HG02642 (cell line): ENCODE results near the gene CARD16.

ENCODE experiments used
- ATAC-seq: cut with Tn5 transposase; IDR thresholded peaks from one replicate; pipeline ENCODE4 v1.9.1; 2021; ENCODE audit warnings: mild to moderate bottlenecking; ENCODE audit not compliant: unreplicated experiment, poor library complexity

Gene CARD16

DNA sequence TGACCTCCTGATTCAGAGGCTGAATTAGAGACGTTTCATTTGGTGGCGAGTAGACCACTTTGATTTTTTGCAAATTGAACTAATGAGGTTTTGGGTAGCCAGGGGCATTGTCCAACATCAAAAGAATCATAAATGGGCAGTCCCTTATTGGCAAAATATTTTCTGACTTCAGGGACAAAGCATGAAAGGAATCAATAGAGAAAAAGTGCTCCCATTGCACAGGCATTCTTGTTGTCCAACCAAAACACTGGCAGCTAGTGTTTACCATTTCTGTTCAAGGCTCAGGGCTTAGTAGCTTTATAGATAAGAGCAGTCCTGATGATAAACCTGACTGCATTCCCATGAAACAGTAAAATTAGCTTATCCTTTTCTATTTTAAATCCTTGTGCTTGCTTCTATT, 6.4 kb upstream of the CARD16 start:
- ATAC-seq, result no peak

DNA sequence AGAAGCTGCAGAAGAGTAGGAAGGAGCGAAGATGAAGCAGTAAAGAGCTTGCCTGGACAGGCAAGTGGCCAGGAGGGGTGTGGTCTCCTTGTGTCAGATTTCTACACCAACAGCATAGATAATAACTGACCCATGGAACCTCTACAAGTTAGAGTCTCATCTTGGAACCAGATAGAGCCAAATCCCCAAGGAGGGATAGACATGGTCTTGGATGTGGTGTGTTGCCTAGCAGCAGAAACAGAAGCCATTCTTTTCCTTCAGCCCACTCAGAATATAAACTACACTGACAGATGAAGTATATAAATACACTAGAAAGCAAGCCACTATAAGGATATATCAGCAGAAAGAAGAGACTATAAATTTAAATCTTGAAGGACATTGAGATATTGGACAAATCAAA, 4.3 kb upstream of the CARD16 start:
- ATAC-seq, result no peak

DNA sequence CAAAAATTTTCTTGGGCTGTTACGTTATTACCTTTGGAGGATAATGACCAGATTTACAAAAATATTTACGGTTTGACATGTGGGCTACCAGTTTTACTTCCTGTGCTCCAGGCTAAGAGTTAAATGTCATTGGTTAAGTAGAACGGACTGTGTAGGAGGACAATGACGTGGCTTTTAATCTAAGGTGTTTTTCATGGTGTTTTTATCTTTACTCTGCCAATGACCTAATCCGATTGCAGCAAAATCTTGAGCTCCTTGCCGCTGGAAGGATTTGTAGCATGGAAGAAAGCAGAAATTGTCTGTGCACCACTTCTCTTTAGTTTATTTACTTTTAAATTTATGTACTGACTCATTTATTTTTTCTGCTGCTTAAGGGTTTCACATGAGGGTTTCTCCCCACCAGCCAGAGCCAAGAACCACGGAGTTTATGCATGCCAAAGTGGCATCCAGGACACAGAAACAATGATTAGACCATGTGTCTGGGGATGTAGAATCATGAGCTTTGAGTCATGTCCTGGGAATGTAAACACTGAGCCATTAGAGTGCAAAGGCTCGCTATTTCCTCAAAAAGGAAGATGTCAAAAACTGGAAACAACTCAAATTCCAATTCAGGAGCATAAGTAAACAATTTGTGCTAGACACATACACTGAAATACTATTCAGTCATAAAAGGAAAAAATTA, 1.9 kb upstream of the CARD16 start:
- ATAC-seq, result no peak

DNA sequence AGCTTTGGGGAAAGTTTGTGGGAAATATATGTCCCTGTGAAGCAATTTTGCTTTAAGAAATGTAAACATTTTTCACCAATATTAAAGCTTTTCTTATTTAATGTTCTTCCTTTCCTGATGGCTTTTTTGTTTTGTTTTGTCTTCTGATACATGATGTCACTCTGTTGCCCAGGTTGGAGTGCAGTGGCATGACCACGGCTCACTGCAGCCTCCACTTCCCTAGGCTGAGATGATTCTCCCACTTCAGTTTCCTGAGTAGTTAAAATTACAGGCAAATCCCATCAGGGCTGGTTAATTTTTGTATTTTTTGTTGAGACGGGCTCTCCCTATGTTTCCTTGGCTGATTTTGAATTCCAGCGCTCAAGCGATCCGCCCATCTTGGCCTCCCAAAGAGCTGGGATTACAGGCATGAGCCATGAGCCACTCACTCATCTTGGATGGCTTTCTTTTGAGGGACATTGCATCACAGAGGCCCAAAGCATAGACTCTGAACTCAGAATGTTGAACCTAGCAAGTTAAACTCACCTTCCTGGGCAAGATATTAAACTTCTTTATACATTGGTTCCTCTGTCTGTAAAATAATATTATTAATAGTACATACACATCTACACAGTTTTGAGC, 651 bp upstream of the CARD16 start:
- ATAC-seq, result no peak

DNA sequence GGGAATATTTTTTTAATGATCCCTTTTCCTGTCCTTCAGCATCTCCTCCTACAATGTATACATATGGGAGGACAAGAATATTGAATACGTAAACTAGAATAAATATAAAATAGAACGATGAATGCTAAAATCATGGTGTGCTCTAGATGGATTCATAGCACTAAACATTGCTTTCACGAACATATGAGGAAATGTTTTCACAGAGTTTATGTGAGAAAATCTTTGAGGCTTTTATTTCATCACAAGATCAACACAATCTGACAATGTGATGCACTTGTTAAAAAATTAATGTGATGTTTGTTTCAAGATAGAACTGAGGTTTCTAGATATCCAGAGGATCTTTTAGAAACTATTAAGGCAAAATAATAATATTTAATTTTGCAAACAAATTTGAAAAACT, 3.0 kb downstream of the CARD16 start:
- ATAC-seq, result no peak

DNA sequence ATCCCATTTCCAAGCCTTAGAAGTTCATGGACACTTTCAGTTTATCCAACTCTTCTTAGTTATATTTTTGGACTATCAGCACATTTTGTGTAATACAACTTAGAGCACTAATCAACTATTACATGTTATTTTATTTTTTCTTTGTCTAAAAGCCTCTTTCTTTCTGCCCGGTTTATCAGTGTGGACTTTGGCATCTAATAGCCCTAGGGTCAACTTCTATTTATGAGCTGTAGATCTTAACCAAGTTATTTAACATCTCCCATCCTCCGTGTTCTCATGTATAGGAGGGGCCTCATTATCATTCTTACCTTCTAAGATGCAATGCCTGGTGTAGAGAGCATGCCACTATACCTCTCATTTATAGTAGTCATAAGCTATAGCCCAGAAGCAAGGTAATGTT, 4.4 kb downstream of the CARD16 start:
- ATAC-seq, result no peak

DNA sequence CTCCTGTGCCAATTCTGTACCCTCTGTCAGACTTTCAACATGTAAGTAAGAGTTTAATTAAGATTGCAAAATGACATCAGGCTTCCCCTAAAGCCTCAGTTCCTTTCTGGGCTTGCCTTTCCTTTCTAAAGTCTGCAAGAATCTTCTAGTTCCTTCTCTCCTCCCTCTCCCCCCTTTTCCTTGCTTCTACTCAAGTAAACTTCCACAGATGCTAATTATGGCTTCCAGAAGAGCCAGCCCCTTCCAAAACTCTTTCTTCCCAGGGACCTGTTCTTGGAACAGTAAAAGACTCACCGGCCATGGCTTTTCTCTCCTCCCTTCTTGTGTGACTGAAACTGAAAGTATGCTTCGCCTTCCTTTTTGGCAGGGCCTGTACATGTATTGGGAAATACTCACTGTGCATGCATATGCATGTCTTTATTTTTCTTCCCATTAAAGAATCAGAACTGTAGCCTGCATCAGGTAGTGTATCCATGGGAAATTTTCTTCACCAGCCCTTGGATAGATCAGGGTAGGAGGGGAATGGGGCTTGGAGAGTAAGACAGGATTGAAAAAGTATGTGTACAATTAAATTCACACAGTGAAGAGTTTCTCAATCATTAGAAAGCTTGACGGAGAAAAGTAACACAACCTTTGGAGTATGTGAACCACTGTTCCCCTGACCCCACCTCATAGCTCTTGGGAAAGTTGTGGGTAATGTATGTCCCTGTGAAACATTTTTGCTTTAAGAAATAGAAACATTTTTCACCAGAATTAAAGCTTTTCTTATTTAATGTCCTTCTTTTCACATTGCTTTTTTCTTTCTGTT, 10.1 kb downstream of the CARD16 start, which contains the start of gene CASP1:
Gene CASP1 (minus strand): TSS at position 332 of the 808 bp plus-strand sequence. CDS start 31 bp downstream, at position 301.
- peak; percentile 95 for ATAC-seq

DNA sequence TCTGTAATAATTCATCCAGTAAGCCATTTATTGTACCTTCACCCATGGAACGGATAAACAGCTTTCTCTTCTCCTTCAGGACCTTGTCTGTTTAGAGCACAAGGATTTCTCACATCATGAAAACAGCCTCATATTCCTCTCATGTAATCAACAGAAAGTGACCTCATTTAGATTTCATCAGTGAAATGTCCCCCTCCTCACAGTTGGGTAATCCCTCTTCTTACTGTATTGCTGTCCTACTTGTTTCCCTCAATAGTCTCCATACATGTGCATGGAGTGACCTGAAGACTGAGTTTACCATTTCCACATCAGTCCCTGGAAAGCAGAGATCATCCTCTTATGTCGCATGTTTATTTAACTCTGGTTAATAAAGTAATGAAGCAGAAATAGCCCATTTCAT, 10.7 kb downstream of the CARD16 start:
- peak; percentile 6 for ATAC-seq

DNA sequence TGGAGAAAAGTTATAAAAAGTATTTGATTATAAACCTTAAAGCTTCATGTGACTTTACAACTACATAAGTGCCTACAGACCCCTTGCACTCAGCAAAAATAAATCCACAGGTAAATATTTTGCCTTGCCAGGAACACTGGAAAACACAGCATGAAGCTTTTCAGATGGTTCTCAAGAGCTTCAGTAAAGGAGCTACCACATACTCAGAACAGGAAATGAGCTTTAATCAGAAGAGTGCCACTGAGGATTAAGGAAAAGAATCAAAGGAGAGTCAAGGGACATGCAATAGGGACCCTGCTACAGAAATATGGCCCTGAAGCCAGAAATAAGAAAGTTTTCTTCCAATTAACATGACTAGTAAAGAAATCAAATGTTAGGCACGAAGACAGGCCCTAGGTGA, 11.4 kb downstream of the CARD16 start:
- ATAC-seq, result no peak

DNA sequence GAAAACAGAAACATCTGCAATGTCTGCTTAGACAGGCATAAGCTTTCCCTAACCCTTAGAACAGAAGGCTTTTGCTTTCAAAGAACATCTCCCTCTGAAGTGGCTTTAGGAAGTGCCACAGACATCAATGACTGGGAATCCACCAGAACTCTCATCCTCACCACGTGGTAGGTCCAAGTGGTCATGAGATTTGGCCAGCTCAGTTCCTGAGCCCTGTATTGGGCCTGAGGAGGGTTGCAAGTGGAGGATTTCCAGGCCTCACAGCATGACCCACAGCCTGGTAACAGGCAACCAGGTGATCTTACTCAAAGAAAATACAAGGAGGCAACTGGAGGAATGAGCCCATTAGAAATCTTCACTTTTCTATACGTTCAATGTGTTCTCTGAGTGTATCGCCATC, 11.8 kb downstream of the CARD16 start:
- ATAC-seq, result no peak

DNA sequence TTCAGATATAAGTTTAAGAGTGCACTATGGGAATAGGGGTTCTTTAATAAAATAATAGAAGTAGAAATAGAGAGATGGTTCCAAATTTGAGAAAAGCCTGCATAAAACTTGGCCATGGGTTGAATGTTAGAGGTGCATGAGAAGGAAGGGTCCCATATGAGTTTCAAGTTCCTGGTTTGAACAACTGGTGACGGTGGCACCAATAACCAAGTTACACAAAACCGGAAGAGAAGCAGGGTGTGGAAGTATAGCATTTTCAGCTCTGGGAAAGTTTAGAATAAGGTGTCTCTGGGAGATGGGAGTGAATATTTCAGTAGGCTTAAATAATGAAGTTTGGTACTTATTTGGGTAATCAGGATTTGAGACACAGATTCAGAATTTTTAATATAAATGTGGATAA, 12.6 kb downstream of the CARD16 start:
- ATAC-seq, result no peak

DNA sequence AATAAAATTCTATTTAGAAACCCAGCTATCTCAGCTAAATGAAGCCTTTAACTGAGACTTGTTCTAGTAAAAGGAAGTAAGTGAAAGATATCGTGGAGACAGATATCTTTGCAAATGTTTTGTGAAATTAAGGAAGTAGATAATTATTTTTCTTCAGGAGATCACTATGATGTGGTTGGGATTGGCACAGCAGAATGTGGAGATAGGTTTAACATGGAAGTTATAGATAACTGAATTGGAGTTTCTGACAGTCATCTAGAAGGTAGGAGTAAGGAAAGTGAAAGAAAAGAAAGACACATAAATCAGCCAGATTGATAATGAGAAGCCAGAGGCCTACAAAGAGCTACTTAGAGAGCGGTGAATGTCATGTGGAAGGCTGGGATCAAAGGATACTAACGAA, 17.5 kb downstream of the CARD16 start:
- ATAC-seq, result no peak

DNA sequence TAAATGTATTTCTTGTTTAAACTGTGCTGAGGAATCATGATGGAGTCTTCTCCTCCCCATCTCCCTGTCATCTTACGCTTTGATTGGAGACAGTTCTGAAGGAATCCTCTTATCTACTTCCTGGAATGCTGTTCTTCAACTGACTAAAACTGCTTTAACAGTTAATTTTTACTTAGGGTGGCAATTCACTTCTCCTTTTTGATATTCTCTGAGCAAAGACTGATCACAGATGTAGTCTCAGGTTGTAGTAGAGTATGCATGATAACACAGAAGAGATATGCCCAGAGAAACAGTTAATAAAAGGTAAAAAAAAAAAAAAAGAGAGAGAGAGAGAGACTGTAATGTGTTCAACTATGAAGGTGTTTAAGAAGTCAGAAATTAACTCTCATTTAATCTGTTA, 20.7 kb downstream of the CARD16 start:
- no peak for ATAC-seq

DNA sequence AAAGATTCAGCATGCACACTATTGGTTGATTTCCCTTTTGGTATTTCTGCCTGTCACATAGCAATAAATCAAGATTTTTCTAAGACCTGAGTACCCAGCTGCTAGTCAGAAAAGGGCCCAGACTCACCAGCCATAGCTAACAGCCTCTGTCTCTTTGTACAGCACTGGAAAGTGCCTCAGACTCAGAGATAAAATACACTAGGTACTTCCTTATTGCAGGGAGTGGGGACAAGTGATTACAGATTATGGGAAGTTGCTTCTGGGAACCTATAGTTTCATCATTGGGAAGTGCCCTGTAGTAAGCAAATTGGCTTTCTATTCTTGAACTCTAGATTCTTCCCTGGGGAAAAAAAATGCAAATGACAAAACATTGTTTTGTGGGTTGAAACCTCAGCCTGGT, 22.1 kb downstream of the CARD16 start, which contains the start of gene CASP5:
Gene CASP5 (minus strand): TSS at position 166 of the 400 bp plus-strand sequence. CDS start 32 bp downstream, at position 134.
- peak; percentile 59 for ATAC-seq

DNA sequence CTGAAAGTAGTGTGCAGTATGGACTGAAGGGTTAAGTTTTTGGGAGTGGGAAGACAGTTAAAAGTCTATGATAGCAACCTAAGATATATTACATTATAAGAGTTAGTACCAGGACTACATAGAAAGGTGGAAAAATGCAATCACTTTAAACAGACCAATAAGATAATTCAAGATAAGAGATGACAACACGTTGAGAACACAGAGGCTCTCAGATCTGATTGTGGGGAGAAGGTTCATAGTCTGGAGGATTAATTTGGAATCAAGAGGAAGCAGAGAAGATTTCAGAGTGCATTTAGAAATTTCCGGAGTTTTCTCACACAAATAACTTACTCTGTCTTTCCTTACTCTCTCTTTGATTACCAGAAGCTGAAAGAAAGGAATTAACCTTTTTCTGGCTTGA, 22.6 kb downstream of the CARD16 start:
- no peak for ATAC-seq

DNA sequence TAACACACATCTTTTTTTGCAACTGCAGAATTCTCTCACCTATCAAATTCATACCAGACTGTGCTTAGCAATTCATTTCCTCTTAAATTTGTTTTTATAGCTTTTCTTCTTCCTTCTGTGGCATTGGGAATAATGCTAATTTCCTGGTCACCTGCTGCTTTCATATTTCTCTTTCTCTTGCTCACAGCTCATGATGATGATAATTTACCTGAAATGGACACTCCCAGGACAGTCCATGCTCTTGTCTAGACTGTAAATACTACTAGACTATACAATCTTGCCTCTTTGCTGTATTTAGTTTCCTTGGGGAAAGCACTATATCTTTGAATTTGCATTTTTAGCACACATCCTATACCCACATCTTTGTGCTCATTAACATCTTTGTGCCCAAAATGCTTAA, 37.7 kb downstream of the CARD16 start:
- ATAC-seq, result no peak

DNA sequence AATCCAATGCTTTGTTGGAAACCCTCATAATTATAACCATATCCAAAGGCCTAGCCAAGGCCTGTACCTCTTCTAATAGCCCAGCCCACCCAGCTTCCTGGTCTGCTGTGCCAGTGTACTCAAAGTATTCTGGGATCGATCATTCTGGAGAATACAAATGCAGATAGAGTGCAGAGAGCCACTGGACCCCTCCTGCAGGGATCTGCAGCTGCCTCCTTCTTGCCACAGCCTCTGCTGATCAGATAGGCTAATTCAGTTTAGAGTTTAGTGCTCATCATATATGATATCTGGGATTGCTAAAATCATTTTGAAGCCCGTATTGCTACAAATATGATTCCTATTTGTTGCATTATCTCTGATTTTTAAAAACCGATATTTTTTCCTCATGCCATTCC, 39.7 kb downstream of the CARD16 start:
- ATAC-seq, result no peak

DNA sequence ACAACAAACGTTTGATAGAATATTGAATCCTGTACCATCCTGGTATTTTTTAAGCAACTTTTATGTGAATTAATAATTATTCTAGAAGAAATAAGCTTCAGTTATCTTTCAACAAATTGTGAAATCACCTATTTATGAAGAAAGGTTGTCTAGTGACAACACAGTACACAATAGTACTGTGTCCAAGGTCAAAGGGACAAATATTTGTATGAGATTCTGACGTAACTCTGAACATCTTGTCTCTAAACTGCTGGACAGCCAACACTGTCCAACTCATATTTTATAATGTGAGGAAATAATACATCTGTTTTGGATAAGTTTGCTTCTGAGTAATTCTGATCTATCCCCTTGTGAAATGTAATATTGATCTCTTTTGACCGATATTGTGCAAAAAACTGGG, 41.1 kb downstream of the CARD16 start:
- no peak for ATAC-seq

DNA sequence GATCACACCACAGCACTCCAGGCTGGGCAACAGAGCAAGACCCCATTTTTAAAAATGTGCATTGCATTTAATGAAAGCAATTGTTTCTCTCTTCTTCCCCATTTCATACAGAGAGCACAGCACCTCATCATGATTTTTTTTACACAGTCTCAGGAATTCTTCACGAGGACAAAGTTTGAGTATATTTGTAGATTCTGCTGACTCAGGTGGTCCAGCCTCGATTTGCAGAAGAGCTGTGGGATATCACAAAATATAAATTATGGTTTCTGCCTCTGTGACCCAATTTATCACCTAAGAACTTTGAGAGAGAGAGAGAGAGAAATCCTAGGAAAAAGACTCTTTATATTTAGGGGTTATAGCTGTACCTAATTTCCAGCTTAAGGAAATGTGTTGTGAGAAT, 42.0 kb downstream of the CARD16 start:
- ATAC-seq, result no peak

DNA sequence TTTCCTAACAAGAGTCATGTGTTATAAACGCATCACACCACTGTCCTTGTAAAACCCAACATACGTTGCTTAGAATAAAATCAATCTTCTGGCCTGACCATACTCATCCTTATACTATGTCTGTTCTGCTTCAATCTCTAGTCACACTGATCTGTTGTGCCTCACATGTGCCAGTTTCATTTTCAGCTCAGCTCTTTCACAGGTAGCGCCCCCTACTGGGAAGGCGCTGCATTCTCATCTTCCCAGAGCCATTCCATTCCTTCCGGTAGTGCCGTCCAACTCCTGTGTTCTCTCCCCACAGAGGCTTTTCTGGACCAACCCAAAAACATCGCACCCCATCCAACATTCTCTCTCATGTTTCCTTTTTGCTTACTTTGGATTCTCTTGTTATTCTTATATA, 44.3 kb downstream of the CARD16 start:
- ATAC-seq, result peak; percentile 80

DNA sequence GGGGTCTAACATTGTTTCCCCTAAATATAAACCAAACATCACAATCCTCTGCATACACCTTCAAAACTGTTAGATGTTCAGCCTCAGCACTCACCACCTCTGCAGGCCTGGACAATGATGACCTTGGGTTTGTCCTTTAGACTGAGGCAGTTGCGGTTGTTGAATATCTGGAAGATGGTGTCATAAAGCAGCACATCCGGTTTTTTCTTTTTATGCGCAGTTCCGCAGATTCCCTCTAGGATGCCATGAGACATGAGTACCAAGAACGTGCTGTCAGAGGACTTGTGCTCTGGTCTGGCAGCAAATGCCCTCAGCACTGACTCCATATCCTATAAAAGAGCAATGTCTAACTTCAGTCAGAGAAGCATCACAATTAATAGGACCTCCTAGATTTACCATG, 45.0 kb downstream of the CARD16 start:
- ATAC-seq, result no peak
